HCT116 (cell line): ENCODE measurements around the gene RNASEL. TPM values are rescaled to one million over a fixed set of nuclear protein-coding genes. Genes with fewer than 3 reads are reported as not detected.

ENCODE experiments used
- ATAC-seq: fragments of 200-7000 bp; cut with Tn5 transposase; 2 replicates; pipeline ENCODE4 v1.9.1; 2020; ENCODE audit warnings: mild to moderate bottlenecking, moderate library complexity
- BruUV-seq: library from RNA; stranded (reverse); fragments of 400-500 nt; replicated peaks from 2 replicates; lab custom pipeline; 2021; lab: Mats Ljungman, UMichigan
- CTCF ChIA-PET: fragments of 300-600 bp; sonication (Branson Sonifier 250); formaldehyde crosslinking; loops from one replicate; lab custom pipeline; 2021; ENCODE audit warnings: antibody characterized with exemption; lab: Charles Lee
- POLR2A ChIA-PET: fragments of 300-600, 350-600 bp; sonication (Branson Sonifier 250); formaldehyde crosslinking; loops from one replicate; lab custom pipeline; 2021; ENCODE audit warnings: antibody characterized with exemption; lab: Charles Lee
- RAD21 ChIA-PET, 2 experiments: fragments of 300-600 bp; sonication (Branson Sonifier 250); formaldehyde crosslinking; loops; one replicate each; lab custom pipeline; 2023; ENCODE audit warnings: low total read pairs in 2 of 2; ENCODE audit not compliant: uncharacterized antibody in 2 of 2, unreplicated experiment in 2 of 2, low non-redundant PET in 1 of 2; lab: Charles Lee
- DNase-seq: peaks from one replicate; pipeline ENCODE4 v3.0.0-alpha.2; 2010; ENCODE audit warnings: low read depth, low spot score
- H2AFZ ChIP-seq: fragments of 200-600 bp; shearing (Covaris generic), sonication (generic); 2 replicates; pipeline ENCODE4 v1.6.1; 2017; ENCODE audit warnings: low read depth, mixed run types, mixed read lengths, antibody characterized with exemption, low read length; ENCODE audit not compliant: poor library complexity, severe bottlenecking
- H3K27ac ChIP-seq: 2 replicates; pipeline ENCODE4 v1.5.1; 2012; ENCODE audit warnings: low read depth, low read length
- H3K27me3 ChIP-seq: fragments of 200-600 bp; sonication (generic); 2 replicates; pipeline ENCODE4 v1.6.1; 2016; ENCODE audit warnings: mixed run types, low read length, mixed read lengths; ENCODE audit not compliant: insufficient read depth
- H3K36me3 ChIP-seq, 2 experiments: fragments of 200-500 bp in 1 of 2; fragments of 200-600 bp in 1 of 2; sonication (Bioruptor generic) in 1 of 2; sonication (generic) in 1 of 2; 2 replicates each; pipeline versions ENCODE4 v1.5.1 to v1.6.1; 2014 to 2016; ENCODE audit warnings: low read length in 2 of 2, inconsistent platforms in 1 of 2, mixed read lengths in 1 of 2, mixed run types in 1 of 2; ENCODE audit not compliant: insufficient read depth in 2 of 2, control insufficient read depth in 1 of 2
- H3K4me1 ChIP-seq, 2 experiments: fragments of 200-600 bp in 1 of 2; sonication (generic) in 1 of 2; 2 replicates each; pipeline versions ENCODE4 v1.5.1 to v1.6.1; 2012 to 2017; ENCODE audit warnings: low read length in 2 of 2, inconsistent platforms in 1 of 2, mild to moderate bottlenecking in 1 of 2, mixed read lengths in 1 of 2, mixed run types in 1 of 2, moderate library complexity in 1 of 2; ENCODE audit not compliant: insufficient read depth in 2 of 2, control insufficient read depth in 1 of 2
- H3K4me2 ChIP-seq: fragments of 200-600 bp; sonication (generic); 2 replicates; pipeline ENCODE4 v1.6.1; 2017; ENCODE audit warnings: mixed run types, low read length, mixed read lengths
- H3K4me3 ChIP-seq, 2 experiments: fragments of 200-600 bp in 1 of 2; sonication (generic) in 1 of 2; replicated peaks in 1 of 2; 2 replicates each; pipeline ENCODE4 v1.5.1; 2011 to 2016; ENCODE audit warnings: low read length in 2 of 2, control low read depth in 1 of 2, low read depth in 1 of 2, mild to moderate bottlenecking in 1 of 2, mixed read lengths in 1 of 2, mixed run types in 1 of 2
- H3K79me2 ChIP-seq: fragments of 200-600 bp; sonication (generic); 2 replicates; pipeline ENCODE4 v1.6.1; 2017; ENCODE audit warnings: mild to moderate bottlenecking, mixed run types, low read length, moderate library complexity, mixed read lengths; ENCODE audit not compliant: insufficient read depth
- H3K9ac ChIP-seq: fragments of 200-600 bp; sonication (generic); 2 replicates; pipeline ENCODE4 v1.6.1; 2016; ENCODE audit warnings: low read length, mixed read lengths
- H3K9me2 ChIP-seq: fragments of 200-600 bp; sonication (generic), shearing (Covaris generic); 2 replicates; pipeline ENCODE4 v1.6.1; 2017; ENCODE audit warnings: mixed run types, mild to moderate bottlenecking, moderate library complexity; ENCODE audit not compliant: insufficient read depth
- H3K9me3 ChIP-seq, 2 experiments: fragments of 200-500 bp in 1 of 2; fragments of 200-600 bp in 1 of 2; sonication (Bioruptor generic) in 1 of 2; sonication (generic) in 1 of 2; 2 replicates each; pipeline ENCODE4 v1.6.1; 2014 to 2017; ENCODE audit warnings: low read length in 2 of 2, mixed read lengths in 2 of 2, inconsistent platforms in 1 of 2, low read depth in 1 of 2, mild to moderate bottlenecking in 1 of 2, mixed run types in 1 of 2, moderate library complexity in 1 of 2; ENCODE audit not compliant: control insufficient read depth in 1 of 2, insufficient read depth in 1 of 2
- H4K20me1 ChIP-seq: fragments of 200-600 bp; sonication (generic), shearing (Covaris generic); 2 replicates; pipeline ENCODE4 v1.6.1; 2017; ENCODE audit warnings: mixed run types, mild to moderate bottlenecking, moderate library complexity; ENCODE audit not compliant: insufficient read depth
- CBX3 ChIP-seq: IDR thresholded peaks from 2 replicates; pipeline ENCODE4 v1.6.1; 2012; ENCODE audit warnings: low read depth
- CEBPB ChIP-seq: IDR thresholded peaks from 2 replicates; pipeline ENCODE4 v1.6.1; 2012; ENCODE audit warnings: low read depth
- EGR1 ChIP-seq: IDR thresholded peaks from 2 replicates; pipeline ENCODE4 v1.6.1; 2012; ENCODE audit warnings: low read depth
- ELF1 ChIP-seq: IDR thresholded peaks from 2 replicates; pipeline ENCODE4 v1.6.1; 2012; ENCODE audit warnings: low read depth, borderline replicate concordance
- EZH2 ChIP-seq: fragments of 200-600 bp; sonication (generic); IDR thresholded peaks from 2 replicates; pipeline ENCODE4 v1.6.1; 2017; ENCODE audit warnings: antibody characterized with exemption, mixed run types
- EZH2phosphoT487 ChIP-seq: fragments of 200-600 bp; IDR thresholded peaks from 2 replicates; pipeline ENCODE4 v1.6.1; 2018; ENCODE audit warnings: antibody characterized with exemption, borderline replicate concordance
- MAX ChIP-seq: IDR thresholded peaks from 2 replicates; pipeline ENCODE4 v1.6.1; 2012
- POLR2AphosphoS5 ChIP-seq: IDR thresholded peaks from 2 replicates; pipeline ENCODE4 v1.6.1; 2011; ENCODE audit warnings: mild to moderate bottlenecking, low read depth, low read length, moderate library complexity
- SIN3A ChIP-seq: IDR thresholded peaks from 2 replicates; pipeline ENCODE4 v1.6.1; 2012; ENCODE audit warnings: low read depth
- SRF ChIP-seq: IDR thresholded peaks from 2 replicates; pipeline ENCODE4 v1.6.1; 2012; ENCODE audit warnings: low read depth
- TCF7L2 ChIP-seq: IDR thresholded peaks from 2 replicates; pipeline ENCODE4 v1.7.0; 2011; ENCODE audit warnings: borderline replicate concordance, inconsistent platforms; ENCODE audit not compliant: insufficient read depth, insufficient read length; ENCODE audit errors: extremely low read depth
- YY1 ChIP-seq: IDR thresholded peaks from 2 replicates; pipeline ENCODE4 v1.6.1; 2011; ENCODE audit warnings: low read length, low read depth, moderate library complexity, mild to moderate bottlenecking; ENCODE audit not compliant: insufficient replicate concordance; ENCODE audit errors: extremely low read depth
- ZFX ChIP-seq: fragments of 450-650 bp; IDR thresholded peaks from 2 replicates; pipeline ENCODE4 v1.6.1; 2017
- intact Hi-C: fragments of 100-400 bp; cut with micrococcal nuclease; formaldehyde crosslinking; loops from 2 replicates; pipeline ENCODE4 v1.10.0; 2022
- total RNA-seq: library from RNA; stranded (reverse); gene quantifications from one replicate; pipeline ENCODE4 v1.2.1, GENCODE V29; 2021; ENCODE audit not compliant: unreplicated experiment
- TF ChIP-seq, protein P1 (sequence below): IDR thresholded peaks from 2 replicates; pipeline ENCODE4 v1.6.1; 2012
- TF ChIP-seq, protein P2 (sequence below): IDR thresholded peaks from 2 replicates; pipeline ENCODE4 v1.6.1; 2012; ENCODE audit warnings: low read depth
- TF ChIP-seq, protein P3 (sequence below), 3 experiments: fragments of 200-600 bp in 1 of 3; sonication (generic) in 1 of 3; IDR thresholded peaks in 2 of 3; conservative IDR thresholded peaks in 1 of 3; 2 replicates each; pipeline ENCODE4 v1.5.1; 2012 to 2017; ENCODE audit warnings: low read depth in 2 of 3, low read length in 2 of 3, antibody characterized with exemption in 1 of 3, borderline replicate concordance in 1 of 3, control low read depth in 1 of 3, mild to moderate bottlenecking in 1 of 3, mixed read lengths in 1 of 3, mixed run types in 1 of 3, moderate library complexity in 1 of 3; ENCODE audit not compliant: insufficient read depth in 1 of 3

Gene RNASEL
- total RNA-seq, 1 experiment from 2014 or later, result 2.9 TPM

DNA sequence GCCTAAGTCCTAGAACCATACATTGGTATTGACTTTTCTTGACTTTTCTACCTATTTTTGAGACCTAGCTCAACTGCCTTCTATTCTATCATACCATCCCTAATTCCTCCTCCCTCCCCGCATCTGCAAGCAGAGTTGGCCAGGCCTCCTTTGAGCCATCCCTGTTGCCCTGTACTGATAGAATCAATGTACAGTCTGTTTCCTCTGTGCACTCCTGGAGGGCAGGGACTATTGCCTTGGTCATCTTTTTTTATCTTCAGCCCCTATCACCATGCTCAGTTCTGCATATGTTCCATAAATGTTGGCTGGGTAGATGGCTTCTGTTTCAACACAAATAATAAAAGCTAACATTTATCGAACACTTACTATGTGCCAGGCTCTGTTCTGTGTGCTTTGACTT lies 19.2 kb upstream of the RNASEL start:
- RAD21 ChIA-PET, result no interaction called here
- Histone ChIP-seq H3K9ac (no peak overlapping the region), H3K4me1 (peaks cover 0 to 16% of the 10 kb centered on the region in 2 experiments; a peak in 3 of 4 replicates), H2AFZ (no peak overlapping the region), H3K27me3 (no peaks in the 10 kb centered on the region), H3K79me2 (no peaks in the 10 kb centered on the region), H3K27ac (no peak overlapping the region), H3K9me3 (no peaks in the 10 kb centered on the region), H3K4me3 (no peak overlapping the region), H3K36me3 (no peaks in the 10 kb centered on the region)
- DNase-seq, result no peak
- no peak for TF ChIP-seq ZFX
- TF ChIP-seq, protein P1, sequence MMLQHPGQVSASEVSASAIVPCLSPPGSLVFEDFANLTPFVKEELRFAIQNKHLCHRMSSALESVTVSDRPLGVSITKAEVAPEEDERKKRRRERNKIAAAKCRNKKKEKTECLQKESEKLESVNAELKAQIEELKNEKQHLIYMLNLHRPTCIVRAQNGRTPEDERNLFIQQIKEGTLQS, result no peak
- no peak for TF ChIP-seq POLR2AphosphoS5
- no peak for TF ChIP-seq YY1
- TF ChIP-seq CBX3, result no peak
- TF ChIP-seq TCF7L2, result no peak
- TF ChIP-seq EZH2, result no peak
- no peak for TF ChIP-seq SIN3A
- no peak for TF ChIP-seq MAX
- no peak for TF ChIP-seq SRF
- TF ChIP-seq CEBPB, result no peak
- no peak for TF ChIP-seq EZH2phosphoT487
- TF ChIP-seq EGR1, result no peak
- TF ChIP-seq, protein P2, sequence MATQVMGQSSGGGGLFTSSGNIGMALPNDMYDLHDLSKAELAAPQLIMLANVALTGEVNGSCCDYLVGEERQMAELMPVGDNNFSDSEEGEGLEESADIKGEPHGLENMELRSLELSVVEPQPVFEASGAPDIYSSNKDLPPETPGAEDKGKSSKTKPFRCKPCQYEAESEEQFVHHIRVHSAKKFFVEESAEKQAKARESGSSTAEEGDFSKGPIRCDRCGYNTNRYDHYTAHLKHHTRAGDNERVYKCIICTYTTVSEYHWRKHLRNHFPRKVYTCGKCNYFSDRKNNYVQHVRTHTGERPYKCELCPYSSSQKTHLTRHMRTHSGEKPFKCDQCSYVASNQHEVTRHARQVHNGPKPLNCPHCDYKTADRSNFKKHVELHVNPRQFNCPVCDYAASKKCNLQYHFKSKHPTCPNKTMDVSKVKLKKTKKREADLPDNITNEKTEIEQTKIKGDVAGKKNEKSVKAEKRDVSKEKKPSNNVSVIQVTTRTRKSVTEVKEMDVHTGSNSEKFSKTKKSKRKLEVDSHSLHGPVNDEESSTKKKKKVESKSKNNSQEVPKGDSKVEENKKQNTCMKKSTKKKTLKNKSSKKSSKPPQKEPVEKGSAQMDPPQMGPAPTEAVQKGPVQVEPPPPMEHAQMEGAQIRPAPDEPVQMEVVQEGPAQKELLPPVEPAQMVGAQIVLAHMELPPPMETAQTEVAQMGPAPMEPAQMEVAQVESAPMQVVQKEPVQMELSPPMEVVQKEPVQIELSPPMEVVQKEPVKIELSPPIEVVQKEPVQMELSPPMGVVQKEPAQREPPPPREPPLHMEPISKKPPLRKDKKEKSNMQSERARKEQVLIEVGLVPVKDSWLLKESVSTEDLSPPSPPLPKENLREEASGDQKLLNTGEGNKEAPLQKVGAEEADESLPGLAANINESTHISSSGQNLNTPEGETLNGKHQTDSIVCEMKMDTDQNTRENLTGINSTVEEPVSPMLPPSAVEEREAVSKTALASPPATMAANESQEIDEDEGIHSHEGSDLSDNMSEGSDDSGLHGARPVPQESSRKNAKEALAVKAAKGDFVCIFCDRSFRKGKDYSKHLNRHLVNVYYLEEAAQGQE, result no peak
- TF ChIP-seq ELF1, result no peak
- TF ChIP-seq, protein P3, sequence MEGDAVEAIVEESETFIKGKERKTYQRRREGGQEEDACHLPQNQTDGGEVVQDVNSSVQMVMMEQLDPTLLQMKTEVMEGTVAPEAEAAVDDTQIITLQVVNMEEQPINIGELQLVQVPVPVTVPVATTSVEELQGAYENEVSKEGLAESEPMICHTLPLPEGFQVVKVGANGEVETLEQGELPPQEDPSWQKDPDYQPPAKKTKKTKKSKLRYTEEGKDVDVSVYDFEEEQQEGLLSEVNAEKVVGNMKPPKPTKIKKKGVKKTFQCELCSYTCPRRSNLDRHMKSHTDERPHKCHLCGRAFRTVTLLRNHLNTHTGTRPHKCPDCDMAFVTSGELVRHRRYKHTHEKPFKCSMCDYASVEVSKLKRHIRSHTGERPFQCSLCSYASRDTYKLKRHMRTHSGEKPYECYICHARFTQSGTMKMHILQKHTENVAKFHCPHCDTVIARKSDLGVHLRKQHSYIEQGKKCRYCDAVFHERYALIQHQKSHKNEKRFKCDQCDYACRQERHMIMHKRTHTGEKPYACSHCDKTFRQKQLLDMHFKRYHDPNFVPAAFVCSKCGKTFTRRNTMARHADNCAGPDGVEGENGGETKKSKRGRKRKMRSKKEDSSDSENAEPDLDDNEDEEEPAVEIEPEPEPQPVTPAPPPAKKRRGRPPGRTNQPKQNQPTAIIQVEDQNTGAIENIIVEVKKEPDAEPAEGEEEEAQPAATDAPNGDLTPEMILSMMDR (IDR thresholded peaks at IDR 0.05 in 2 of 3, conservative IDR thresholded peaks at IDR 0.05 in 1 of 3; ENCODE audit: borderline replicate concordance in 1 of 3, insufficient read depth in 1 of 3, low read depth in 2 of 3, low read length in 2 of 3), result no peak
- TF ChIP-seq, all 23 proteins: peak for 0
- intact Hi-C loops, result no loop called here
- H4K20me1 ChIP-seq, result no peaks in the 10 kb centered on the region
- ChIA-PET POLR2A (no interaction called here), CTCF (interaction anchor here (1.6 to 17.3 kb wide), 2 partner anchors 13 to 177 kb away, joined by 8 to 412 read pairs; partner anchors contain the start of gene NPL)
- ATAC-seq, result no peak
- H3K4me2 ChIP-seq, result no peak overlapping the region
- H3K9me2 ChIP-seq, result no peaks in the 10 kb centered on the region
- no TSS peak for BruUV-seq
